ENCODE measurements around the gene CTSG. TPM values are rescaled to one million over a fixed set of nuclear protein-coding genes. Genes with fewer than 3 reads are reported as not detected.
"Not testable (repeated sequence)": the region's sequence is repeated elsewhere in the genome, so short reads cannot be mapped to it uniquely, and the experiment has no call there.

Gene CTSG
- total RNA-seq = not detected

- Mint-ChIP-seq H3K27me3 (ENCODE audit: low read depth) (no peaks in the 10 kb centered on the region), H3K4me3 (no peak within 1 kb of the TSS), H3K27ac (no peak within 1 kb of the TSS), H3K4me1 (ENCODE audit: low read depth) (no peaks in the 10 kb centered on the region), H3K9me3 (no peaks in the 10 kb centered on the region), H3K36me3 (ENCODE audit: insufficient read depth in 2 of 2) (no peaks in the 10 kb centered on the region)
- DNase-seq (no peak), ATAC-seq (replicated peaks in 1 of 2) (no peak)
Observed at GRCh38 chr14:24576182-24576581, at the start of gene CTSG. CTSG (minus strand) TSS chr14:24576250; CDS start chr14:24576223, 27 bp downstream.

- DNase-seq (no peak), ATAC-seq (replicated peaks in 1 of 2) (no peak)
- Mint-ChIP-seq H3K27me3 (ENCODE audit: low read depth) (no peaks in the 10 kb centered on the region), H3K36me3 (ENCODE audit: insufficient read depth in 2 of 2) (peaks cover 1 to 2% of the 10 kb centered on the region in 2 donors), H3K27ac (no peak overlapping the region), H3K9me3 (peaks cover 2% of the 10 kb centered on the region in 2 donors), H3K4me3 (peak overlapping the region in 1 of 2 donors; percentile 18), H3K4me1 (ENCODE audit: low read depth) (peaks cover 53% of the 10 kb centered on the region)
Observed at GRCh38 chr14:24613747-24614146, 37.7 kb upstream of the CTSG start.

GRCh38 chr14:24613241-24613640, 37.2 kb upstream of the CTSG start:
- peaks cover 58% of the 10 kb centered on the region for H3K4me1 Mint-ChIP-seq (ENCODE audit: low read depth)
- H3K4me3 Mint-ChIP-seq = peak overlapping the region; percentile 13 to 18
- no peaks in the 10 kb centered on the region for H3K36me3 Mint-ChIP-seq (ENCODE audit: insufficient read depth in 2 of 2)
- no peaks in the 10 kb centered on the region for H3K27me3 Mint-ChIP-seq (ENCODE audit: low read depth)
- H3K27ac Mint-ChIP-seq = no peak overlapping the region
- DNase-seq (no peak), ATAC-seq (replicated peaks in 1 of 2) (no peak)
- H3K9me3 Mint-ChIP-seq = no peaks in the 10 kb centered on the region

GRCh38 chr14:24612196-24612595, 36.1 kb upstream of the CTSG start:
- H3K27me3 Mint-ChIP-seq (ENCODE audit: low read depth) = no peaks in the 10 kb centered on the region
- peak overlapping the region; percentile 45 for H3K27ac Mint-ChIP-seq
- no peaks in the 10 kb centered on the region for H3K36me3 Mint-ChIP-seq (ENCODE audit: insufficient read depth in 2 of 2)
- H3K4me1 Mint-ChIP-seq (ENCODE audit: low read depth) = peaks cover 68% of the 10 kb centered on the region
- no peak overlapping the region for H3K4me3 Mint-ChIP-seq
- DNase-seq (no peak), ATAC-seq (replicated peaks in 1 of 2) (no peak)
- H3K9me3 Mint-ChIP-seq = no peaks in the 10 kb centered on the region

- Mint-ChIP-seq H3K9me3 (no peaks in the 10 kb centered on the region), H3K27me3 (ENCODE audit: low read depth) (no peaks in the 10 kb centered on the region), H3K36me3 (ENCODE audit: insufficient read depth in 2 of 2) (no peaks in the 10 kb centered on the region), H3K27ac (peak within 1 kb of the TSS; percentile 87), H3K4me1 (ENCODE audit: low read depth) (peaks cover 88% of the 10 kb centered on the region), H3K4me3 (peak within 1 kb of the TSS; percentile 79 to 90)
- DNase-seq = peak in 1 of 2 donors; percentile 22
- ATAC-seq (replicated peaks in 1 of 2) = peak; percentile 71 to 74
Observed at GRCh38 chr14:24609655-24610344, 33.8 kb upstream of the CTSG start, which contains the start of gene GZMH. GZMH (minus strand) TSS chr14:24609685; CDS start chr14:24609613, 72 bp downstream.

- Mint-ChIP-seq H3K4me3 (peak overlapping the region; percentile 79 to 90), H3K9me3 (no peaks in the 10 kb centered on the region), H3K27ac (peak overlapping the region; percentile 76), H3K27me3 (ENCODE audit: low read depth) (no peaks in the 10 kb centered on the region), H3K4me1 (ENCODE audit: low read depth) (peaks cover 73% of the 10 kb centered on the region), H3K36me3 (ENCODE audit: insufficient read depth in 2 of 2) (no peaks in the 10 kb centered on the region)
- DNase-seq (no peak), ATAC-seq (replicated peaks in 1 of 2) (no peak)
Observed at GRCh38 chr14:24607635-24608514, 31.8 kb upstream of the CTSG start.

- H3K4me1 Mint-ChIP-seq (ENCODE audit: low read depth) = peaks cover 65% of the 10 kb centered on the region
- H3K36me3 Mint-ChIP-seq (ENCODE audit: insufficient read depth in 2 of 2) = no peaks in the 10 kb centered on the region
- H3K9me3 Mint-ChIP-seq = no peaks in the 10 kb centered on the region
- peak; percentile 21 to 53 for ATAC-seq (replicated peaks in 1 of 2)
- DNase-seq = no peak
- no peaks in the 10 kb centered on the region for H3K27me3 Mint-ChIP-seq (ENCODE audit: low read depth)
- H3K27ac Mint-ChIP-seq = peak overlapping the region; percentile 76
- H3K4me3 Mint-ChIP-seq = peak overlapping the region; percentile 52 to 90
Observed at GRCh38 chr14:24607081-24607480, 31.0 kb upstream of the CTSG start.

- H3K4me1 Mint-ChIP-seq (ENCODE audit: low read depth) = peaks cover 60% of the 10 kb centered on the region
- ATAC-seq (replicated peaks in 1 of 2) = no peak
- peak overlapping the region; percentile 48 for H3K27ac Mint-ChIP-seq
- no peaks in the 10 kb centered on the region for H3K36me3 Mint-ChIP-seq (ENCODE audit: insufficient read depth in 2 of 2)
- H3K27me3 Mint-ChIP-seq (ENCODE audit: low read depth) = no peaks in the 10 kb centered on the region
- H3K4me3 Mint-ChIP-seq = peak overlapping the region; percentile 77 to 90
- H3K9me3 Mint-ChIP-seq = no peaks in the 10 kb centered on the region
- DNase-seq = no peak
Observed at GRCh38 chr14:24606297-24606696, 30.2 kb upstream of the CTSG start.

- Mint-ChIP-seq H3K27me3 (ENCODE audit: low read depth) (no peaks in the 10 kb centered on the region), H3K27ac (peak overlapping the region; percentile 97), H3K9me3 (no peaks in the 10 kb centered on the region), H3K4me3 (peak overlapping the region; percentile 77 to 90), H3K36me3 (ENCODE audit: insufficient read depth in 2 of 2) (no peaks in the 10 kb centered on the region), H3K4me1 (ENCODE audit: low read depth) (peaks cover 54% of the 10 kb centered on the region)
- DNase-seq (peak; percentile 74 to 76), ATAC-seq (replicated peaks in 1 of 2) (peak; percentile 76 to 79)
Observed at GRCh38 chr14:24605435-24606190, 29.6 kb upstream of the CTSG start.

GRCh38 chr14:24597403-24597802, 21.4 kb upstream of the CTSG start:
- Mint-ChIP-seq H3K36me3 (ENCODE audit: insufficient read depth in 2 of 2) (peaks cover 5 to 18% of the 10 kb centered on the region in 2 donors), H3K27me3 (ENCODE audit: low read depth) (peaks cover 12% of the 10 kb centered on the region), H3K27ac (no peak overlapping the region), H3K9me3 (peaks cover 22 to 27% of the 10 kb centered on the region in 2 donors), H3K4me1 (ENCODE audit: low read depth) (peaks cover 6% of the 10 kb centered on the region), H3K4me3 (no peak overlapping the region)
- DNase-seq (no peak), ATAC-seq (replicated peaks in 1 of 2) (no peak)

- peaks cover 6% of the 10 kb centered on the region for H3K4me1 Mint-ChIP-seq (ENCODE audit: low read depth)
- H3K36me3 Mint-ChIP-seq (ENCODE audit: insufficient read depth in 2 of 2) = peaks cover 5 to 18% of the 10 kb centered on the region in 2 donors
- H3K9me3 Mint-ChIP-seq = peaks cover 22 to 30% of the 10 kb centered on the region in 2 donors
- no peak overlapping the region for H3K4me3 Mint-ChIP-seq
- DNase-seq = no peak
- H3K27ac Mint-ChIP-seq = no peak overlapping the region
- H3K27me3 Mint-ChIP-seq (ENCODE audit: low read depth) = peaks cover 19% of the 10 kb centered on the region
- ATAC-seq (replicated peaks in 1 of 2) = no peak
Observed at GRCh38 chr14:24595073-24595808, 19.2 kb upstream of the CTSG start.

- not testable (repeated sequence) for H3K4me1 Mint-ChIP-seq (ENCODE audit: low read depth); ATAC-seq (replicated peaks in 1 of 2); DNase-seq; H3K4me3 Mint-ChIP-seq; H3K27ac Mint-ChIP-seq; H3K36me3 Mint-ChIP-seq (ENCODE audit: insufficient read depth in 2 of 2)
- Mint-ChIP-seq H3K27me3 (ENCODE audit: low read depth) (peaks cover 19% of the 10 kb centered on the region), H3K9me3 (peaks cover 14 to 15% of the 10 kb centered on the region in 2 donors)
Observed at GRCh38 chr14:24591004-24591403, 15.0 kb upstream of the CTSG start.
